H1 (cell line): ENCODE results near the gene ARHGAP22.

Experiments
- CEBPB ChIP-seq: IDR thresholded peaks from 2 replicates; pipeline ENCODE4 v1.6.1; 2012; ENCODE audit warnings: low read depth, low read length
- EP300 ChIP-seq, 2 experiments: IDR thresholded peaks; 1 replicate in 1 of 2; 2 replicates in 1 of 2; pipeline ENCODE4 v1.6.1; 2011 to 2012; ENCODE audit warnings: low read depth in 2 of 2, low read length in 2 of 2, mild to moderate bottlenecking in 2 of 2, borderline replicate concordance in 1 of 2, inconsistent platforms in 1 of 2, moderate library complexity in 1 of 2
- GABPA ChIP-seq: IDR thresholded peaks from 2 replicates; pipeline ENCODE4 v1.6.1; 2011; ENCODE audit warnings: mild to moderate bottlenecking, low read length, moderate library complexity, borderline replicate concordance; ENCODE audit not compliant: insufficient read depth
- HDAC6 ChIP-seq: IDR thresholded peaks from one replicate; pipeline ENCODE4 v1.7.1; 2012; ENCODE audit warnings: low read depth, mild to moderate bottlenecking, inconsistent platforms, low read length, moderate library complexity
- KDM1A ChIP-seq: fragments of 200-600, 300-600 bp; sonication (generic); IDR thresholded peaks from 2 replicates; pipeline ENCODE4 v1.7.1; 2016; ENCODE audit warnings: mild to moderate bottlenecking, low read length, borderline replicate concordance
- KDM5A ChIP-seq: fragments of 200-600 bp; IDR thresholded peaks from 2 replicates; pipeline ENCODE4 v1.7.1; 2012; ENCODE audit warnings: mild to moderate bottlenecking, low read length, inconsistent platforms, mixed read lengths
- POLR2A ChIP-seq, 2 experiments: IDR thresholded peaks; 1 replicate in 1 of 2; 2 replicates in 1 of 2; pipeline ENCODE4 v1.6.1; 2011; ENCODE audit warnings: low read depth in 2 of 2, low read length in 2 of 2, mild to moderate bottlenecking in 2 of 2; ENCODE audit errors: control extremely low read depth in 1 of 2
- POLR2AphosphoS5 ChIP-seq: IDR thresholded peaks from 2 replicates; pipeline ENCODE4 v1.6.1; 2011; ENCODE audit warnings: low read depth, low read length
- SIX5 ChIP-seq: IDR thresholded peaks from 2 replicates; pipeline ENCODE4 v1.6.1; 2011; ENCODE audit warnings: mild to moderate bottlenecking, low read depth, low read length
- SP1 ChIP-seq: IDR thresholded peaks from 2 replicates; pipeline ENCODE4 v1.6.1; 2011; ENCODE audit warnings: low read depth, low read length
- SRF ChIP-seq: IDR thresholded peaks from 2 replicates; pipeline ENCODE4 v1.6.1; 2011; ENCODE audit warnings: mild to moderate bottlenecking, low read depth, low read length, moderate library complexity
- TEAD4 ChIP-seq: IDR thresholded peaks from 2 replicates; pipeline ENCODE4 v1.6.1; 2012; ENCODE audit warnings: low read depth, low read length, inconsistent platforms, mixed read lengths
- TF ChIP-seq, protein P1 (sequence below): IDR thresholded peaks from 2 replicates; pipeline ENCODE4 v1.6.1; 2012; ENCODE audit warnings: inconsistent platforms
- TF ChIP-seq, protein P2 (sequence below), 3 experiments: IDR thresholded peaks; 1 replicate in 2 of 3; 2 replicates in 1 of 3; pipeline versions ENCODE4 v1.5.1 to v1.6.1; 2011; ENCODE audit warnings: low read length in 3 of 3, mild to moderate bottlenecking in 3 of 3, inconsistent platforms in 2 of 3, low read depth in 1 of 3, moderate library complexity in 1 of 3; ENCODE audit not compliant: insufficient read depth in 1 of 3; ENCODE audit errors: control extremely low read depth in 1 of 3

DNA sequence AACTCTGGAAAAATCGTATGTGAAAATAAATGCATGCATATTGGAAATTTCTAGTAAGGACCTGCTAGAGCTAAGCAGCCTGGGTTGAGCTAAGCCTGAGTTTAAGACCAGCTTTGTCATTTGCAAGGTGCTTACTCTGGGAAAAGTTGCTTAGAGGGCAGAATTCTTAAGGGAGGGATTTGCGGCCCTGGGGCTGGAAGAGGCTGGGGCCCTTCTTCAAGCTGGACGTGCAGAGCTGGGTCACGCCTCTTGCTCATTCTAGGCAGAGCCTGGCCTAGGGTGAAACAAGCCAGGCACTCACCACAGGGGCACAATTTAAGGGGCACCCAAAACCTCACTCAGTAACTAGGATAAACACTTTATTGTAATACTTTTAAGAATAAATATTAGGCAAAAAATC is 137.2 kb downstream of the ARHGAP22 start:
- TF ChIP-seq TEAD4 (no peak), KDM5A (no peak), EP300 (IDR thresholded peaks at IDR 0.05; ENCODE audit: borderline replicate concordance in 1 of 2, low read depth in 2 of 2, low read length in 2 of 2) (no peak), GABPA (no peak), KDM1A (no peak), POLR2AphosphoS5 (no peak), CEBPB (no peak), POLR2A (IDR thresholded peaks at IDR 0.05; ENCODE audit: control extremely low read depth in 1 of 2, low read depth in 2 of 2, low read length in 2 of 2) (no peak), SIX5 (no peak), SRF (no peak), SP1 (no peak), HDAC6 (no peak)
- TF ChIP-seq, protein P1, sequence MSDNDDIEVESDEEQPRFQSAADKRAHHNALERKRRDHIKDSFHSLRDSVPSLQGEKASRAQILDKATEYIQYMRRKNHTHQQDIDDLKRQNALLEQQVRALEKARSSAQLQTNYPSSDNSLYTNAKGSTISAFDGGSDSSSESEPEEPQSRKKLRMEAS = no peak
- TF ChIP-seq, protein P2, sequence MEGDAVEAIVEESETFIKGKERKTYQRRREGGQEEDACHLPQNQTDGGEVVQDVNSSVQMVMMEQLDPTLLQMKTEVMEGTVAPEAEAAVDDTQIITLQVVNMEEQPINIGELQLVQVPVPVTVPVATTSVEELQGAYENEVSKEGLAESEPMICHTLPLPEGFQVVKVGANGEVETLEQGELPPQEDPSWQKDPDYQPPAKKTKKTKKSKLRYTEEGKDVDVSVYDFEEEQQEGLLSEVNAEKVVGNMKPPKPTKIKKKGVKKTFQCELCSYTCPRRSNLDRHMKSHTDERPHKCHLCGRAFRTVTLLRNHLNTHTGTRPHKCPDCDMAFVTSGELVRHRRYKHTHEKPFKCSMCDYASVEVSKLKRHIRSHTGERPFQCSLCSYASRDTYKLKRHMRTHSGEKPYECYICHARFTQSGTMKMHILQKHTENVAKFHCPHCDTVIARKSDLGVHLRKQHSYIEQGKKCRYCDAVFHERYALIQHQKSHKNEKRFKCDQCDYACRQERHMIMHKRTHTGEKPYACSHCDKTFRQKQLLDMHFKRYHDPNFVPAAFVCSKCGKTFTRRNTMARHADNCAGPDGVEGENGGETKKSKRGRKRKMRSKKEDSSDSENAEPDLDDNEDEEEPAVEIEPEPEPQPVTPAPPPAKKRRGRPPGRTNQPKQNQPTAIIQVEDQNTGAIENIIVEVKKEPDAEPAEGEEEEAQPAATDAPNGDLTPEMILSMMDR (IDR thresholded peaks at IDR 0.05; ENCODE audit: control extremely low read depth in 1 of 3, insufficient read depth in 1 of 3, low read depth in 1 of 3, low read length in 3 of 3) = no peak
